DMS53 (cell line): ENCODE results near the gene CA10.

Experiments used
- DNase-seq: peaks from one replicate; lab custom pipeline; 2025; lab: John Stamatoyannopoulos, UW

CA10 gene

GRCh38 chr17:51676691-51677487, 481.6 kb downstream of the CA10 start:
- DNase-seq = no peak

- DNase-seq = no peak
Measured at GRCh38 chr17:51674579-51675255, 483.8 kb downstream of the CA10 start.

GRCh38 chr17:51673070-51673469, 485.4 kb downstream of the CA10 start:
- no peak for DNase-seq

GRCh38 chr17:51672065-51672464, 486.4 kb downstream of the CA10 start:
- DNase-seq = no peak

GRCh38 chr17:51670899-51671298, 487.6 kb downstream of the CA10 start:
- DNase-seq = no peak

GRCh38 chr17:51668963-51669246, 489.6 kb downstream of the CA10 start:
- no peak for DNase-seq

GRCh38 chr17:51668155-51668962, 490.2 kb downstream of the CA10 start:
- DNase-seq = no peak

GRCh38 chr17:51667706-51668083, 490.8 kb downstream of the CA10 start:
- no peak for DNase-seq

- DNase-seq = no peak
Measured at GRCh38 chr17:51666971-51667705, 491.4 kb downstream of the CA10 start.

- peak; percentile 50 for DNase-seq
Measured at GRCh38 chr17:51662204-51663056, 496.1 kb downstream of the CA10 start.

- DNase-seq = no peak
Measured at GRCh38 chr17:51661403-51661802, 497.1 kb downstream of the CA10 start.

- DNase-seq = no peak
Measured at GRCh38 chr17:51660266-51660665, 498.2 kb downstream of the CA10 start.

- DNase-seq = no peak
Measured at GRCh38 chr17:51657224-51657623, 501.3 kb downstream of the CA10 start.

GRCh38 chr17:51653878-51654277, 504.6 kb downstream of the CA10 start:
- peak; percentile 9 for DNase-seq

GRCh38 chr17:51652529-51652928, 506.0 kb downstream of the CA10 start:
- DNase-seq = no peak

- DNase-seq = no peak
Measured at GRCh38 chr17:51651513-51652298, 506.8 kb downstream of the CA10 start.

GRCh38 chr17:51650772-51651171, 507.7 kb downstream of the CA10 start:
- no peak for DNase-seq

GRCh38 chr17:51650202-51650601, 508.3 kb downstream of the CA10 start:
- DNase-seq = no peak

- DNase-seq = peak; percentile 54
Measured at GRCh38 chr17:51647826-51648225, 510.7 kb downstream of the CA10 start.

- no peak for DNase-seq
Measured at GRCh38 chr17:51647067-51647466, 511.4 kb downstream of the CA10 start.

- DNase-seq = no peak
Measured at GRCh38 chr17:51646539-51646938, 512.0 kb downstream of the CA10 start.
